Gastrocnemius medialis (tissue), 4 donors: ENCODE data around the gene SYT1.

Experiments used
- CTCF ChIP-seq, 5 experiments: fragments of 450-650 bp in 3 of 5; fragments of 200-600 bp in 2 of 5; sonication (generic) in 2 of 5; IDR thresholded peaks in 4 of 5; conservative IDR thresholded peaks in 1 of 5; 1 replicate in 4 of 5; 2 replicates in 1 of 5; pipeline ENCODE4 v1.5.1; 2016 to 2019; ENCODE audit warnings: antibody characterized with exemption in 5 of 5, mild to moderate bottlenecking in 3 of 5, moderate library complexity in 3 of 5
- POLR2A ChIP-seq, 2 donors: fragments of 450-650 bp; IDR thresholded peaks; one replicate each; pipeline ENCODE4 v1.6.1; 2017; ENCODE audit warnings: antibody characterized with exemption in 2 of 2, mild to moderate bottlenecking in 2 of 2, moderate library complexity in 2 of 2

DNA sequence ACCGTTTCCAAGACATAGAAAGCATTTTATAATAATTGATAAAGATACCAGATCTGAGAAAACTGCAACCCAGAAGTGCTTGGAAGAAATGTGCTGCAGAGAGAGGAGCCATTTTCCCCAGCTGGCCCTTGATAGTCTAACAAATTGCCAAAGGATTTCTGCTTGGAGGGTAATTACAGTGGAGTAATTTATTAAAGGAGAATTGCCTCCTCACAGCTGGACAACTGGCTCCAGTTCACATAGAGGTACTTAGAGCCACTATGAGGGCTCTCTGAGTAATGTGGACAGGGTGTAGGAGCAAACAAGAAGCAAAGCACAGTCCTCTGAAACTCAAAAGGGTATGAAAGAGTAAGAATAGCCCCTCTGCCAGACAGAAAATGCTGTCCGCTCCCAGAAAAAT is 335.6 kb downstream of the SYT1 start:
- no peak for TF ChIP-seq CTCF (IDR thresholded peaks at IDR 0.05 in 4 of 5, conservative IDR thresholded peaks at IDR 0.05 in 1 of 5)
- TF ChIP-seq POLR2A (IDR thresholded peaks at IDR 0.05), result no peak
